ENCODE results near the gene ZNF618. TPM values are rescaled to one million over a fixed set of nuclear protein-coding genes. Genes with fewer than 3 reads are reported as not detected.

ZNF618 gene
- total RNA-seq, 2 experiments from 2014 or later: 0.22 to 0.27 TPM

DNA sequence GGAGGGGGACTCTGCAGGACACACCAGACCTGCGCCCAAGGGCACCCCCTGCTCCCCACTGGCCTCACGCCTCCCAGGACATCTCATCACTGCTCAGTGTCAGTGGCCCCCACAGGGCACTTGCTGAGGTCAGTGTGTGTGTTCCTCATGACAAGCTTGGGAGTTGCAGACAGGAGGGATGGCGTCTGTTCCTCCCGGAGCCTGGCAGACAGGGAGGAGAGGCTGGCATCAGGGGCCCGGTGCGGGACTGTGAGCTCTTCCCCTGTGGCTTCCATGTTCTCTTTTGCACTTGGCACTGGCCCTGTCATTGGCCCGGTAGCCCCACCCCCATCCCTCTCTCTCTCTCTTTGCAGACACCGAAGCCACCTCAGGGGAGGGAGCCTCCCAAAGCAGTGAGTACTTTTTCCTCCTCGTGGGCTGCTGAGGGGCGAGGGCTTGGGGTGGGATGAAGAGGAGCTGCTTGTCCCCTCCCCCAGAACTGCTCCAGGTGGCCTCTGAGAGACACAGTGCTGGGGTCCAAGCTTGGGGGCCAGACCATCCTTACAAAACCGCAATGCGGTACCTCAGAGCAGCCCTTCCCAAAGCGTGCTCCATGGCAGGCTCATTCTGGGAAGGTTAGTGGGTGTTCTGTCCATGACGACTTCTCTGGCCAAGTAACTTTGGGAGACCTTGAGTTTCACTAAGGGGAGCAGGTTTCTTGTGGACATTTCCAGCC lies 126.3 kb downstream of the ZNF618 start:
- intact Hi-C loops (cut with micrococcal nuclease): no loop called here
- H3K9me3 Mint-ChIP-seq: no peaks in the 10 kb centered on the region
- DNase-seq (no peak), ATAC-seq (no peak)
- H3K27me3 Mint-ChIP-seq: no peaks in the 10 kb centered on the region
- CTCF ChIA-PET: interaction anchor here (1.3 kb wide), 1 partner anchor 11 kb away, joined by 3 read pairs; no protein-coding TSS in a partner anchor
- no peak overlapping the region for H3K4me3 Mint-ChIP-seq
- H3K36me3 Mint-ChIP-seq (ENCODE audit: low read depth): no peaks in the 10 kb centered on the region
- POLR2A ChIA-PET: no interaction called here
- H3K27ac Mint-ChIP-seq: no peak overlapping the region
- no peaks in the 10 kb centered on the region for H3K4me1 Mint-ChIP-seq (ENCODE audit: low read depth)
- TF ChIP-seq, protein P1, sequence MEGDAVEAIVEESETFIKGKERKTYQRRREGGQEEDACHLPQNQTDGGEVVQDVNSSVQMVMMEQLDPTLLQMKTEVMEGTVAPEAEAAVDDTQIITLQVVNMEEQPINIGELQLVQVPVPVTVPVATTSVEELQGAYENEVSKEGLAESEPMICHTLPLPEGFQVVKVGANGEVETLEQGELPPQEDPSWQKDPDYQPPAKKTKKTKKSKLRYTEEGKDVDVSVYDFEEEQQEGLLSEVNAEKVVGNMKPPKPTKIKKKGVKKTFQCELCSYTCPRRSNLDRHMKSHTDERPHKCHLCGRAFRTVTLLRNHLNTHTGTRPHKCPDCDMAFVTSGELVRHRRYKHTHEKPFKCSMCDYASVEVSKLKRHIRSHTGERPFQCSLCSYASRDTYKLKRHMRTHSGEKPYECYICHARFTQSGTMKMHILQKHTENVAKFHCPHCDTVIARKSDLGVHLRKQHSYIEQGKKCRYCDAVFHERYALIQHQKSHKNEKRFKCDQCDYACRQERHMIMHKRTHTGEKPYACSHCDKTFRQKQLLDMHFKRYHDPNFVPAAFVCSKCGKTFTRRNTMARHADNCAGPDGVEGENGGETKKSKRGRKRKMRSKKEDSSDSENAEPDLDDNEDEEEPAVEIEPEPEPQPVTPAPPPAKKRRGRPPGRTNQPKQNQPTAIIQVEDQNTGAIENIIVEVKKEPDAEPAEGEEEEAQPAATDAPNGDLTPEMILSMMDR (IDR thresholded peaks at IDR 0.05): no peak

DNA sequence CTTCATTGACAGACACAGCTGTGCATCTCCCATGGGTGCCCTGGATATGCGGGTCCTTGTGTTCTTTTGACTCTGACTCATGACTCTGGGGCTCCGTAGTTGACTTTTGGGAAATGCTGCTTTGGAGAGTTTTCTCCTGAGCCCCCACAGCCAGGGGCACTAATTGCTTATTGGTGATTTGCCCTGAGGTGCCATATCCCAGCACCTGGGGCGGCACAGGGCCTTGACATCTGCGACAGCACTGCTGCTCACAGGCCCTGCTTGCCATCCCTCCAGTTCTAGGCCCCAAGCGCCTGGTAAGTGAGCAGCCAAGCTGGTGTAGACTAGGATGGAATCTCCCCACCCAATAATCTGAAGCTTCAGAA lies 126.9 kb downstream of the ZNF618 start:
- ChIA-PET CTCF (interaction anchor here (1.3 kb wide), 1 partner anchor 11 kb away, joined by 3 read pairs; no protein-coding TSS in a partner anchor), POLR2A (no interaction called here)
- intact Hi-C loops (cut with micrococcal nuclease): no loop called here
- Mint-ChIP-seq H3K4me1 (ENCODE audit: low read depth) (no peaks in the 10 kb centered on the region), H3K4me3 (no peak overlapping the region), H3K9me3 (no peaks in the 10 kb centered on the region), H3K27me3 (no peaks in the 10 kb centered on the region), H3K36me3 (ENCODE audit: low read depth) (no peaks in the 10 kb centered on the region), H3K27ac (no peak overlapping the region)
- TF ChIP-seq, protein P1 (IDR thresholded peaks at IDR 0.05): no peak
- ATAC-seq (no peak), DNase-seq (no peak)

DNA sequence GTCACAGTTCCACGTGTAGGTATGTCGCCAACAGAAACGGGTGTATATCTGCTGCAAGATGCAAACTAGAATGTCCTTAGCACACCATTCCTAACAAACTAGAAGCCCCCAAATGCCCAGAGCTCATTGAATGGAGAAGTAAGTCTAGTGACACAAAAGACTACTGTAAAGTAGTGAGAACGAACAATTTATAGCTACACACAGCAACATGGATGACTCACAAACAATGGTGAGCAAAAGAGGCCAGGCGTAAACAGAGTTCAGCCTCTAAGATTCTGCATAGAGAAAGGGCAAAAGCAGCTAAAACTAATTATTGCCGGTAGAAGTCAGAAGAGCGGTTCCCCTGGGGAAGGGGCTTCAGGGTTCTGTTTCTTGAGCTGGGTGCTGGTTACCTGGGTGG lies 127.2 kb downstream of the ZNF618 start:
- Mint-ChIP-seq H3K4me1 (ENCODE audit: low read depth) (no peaks in the 10 kb centered on the region), H3K27me3 (no peaks in the 10 kb centered on the region)

DNA sequence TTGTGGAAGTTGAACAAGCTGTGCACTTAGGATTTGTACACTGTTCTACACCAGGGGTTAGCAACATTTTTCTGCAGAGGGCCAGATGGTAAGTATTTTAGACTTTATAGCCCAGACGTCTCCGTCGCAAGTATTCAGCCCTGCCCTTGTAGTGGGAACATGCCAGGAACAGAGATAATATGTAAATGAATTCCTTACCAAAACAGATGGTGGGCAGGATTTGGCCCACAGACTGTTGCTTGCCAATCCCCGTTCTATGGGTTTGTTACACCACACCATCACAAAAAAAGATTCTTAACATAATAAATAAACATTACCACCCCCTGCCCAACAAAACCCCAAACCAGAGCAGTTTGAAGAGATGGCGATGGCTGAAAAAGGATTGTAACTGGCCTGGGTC lies 127.6 kb downstream of the ZNF618 start:
- no peaks in the 10 kb centered on the region for H3K36me3 Mint-ChIP-seq (ENCODE audit: low read depth)
- POLR2A ChIA-PET: no interaction called here
- no peak overlapping the region for H3K4me3 Mint-ChIP-seq
- no peak for ATAC-seq
- no peak overlapping the region for H3K27ac Mint-ChIP-seq
- intact Hi-C loops (cut with micrococcal nuclease): no loop called here
- CTCF ChIA-PET: interaction anchor here (1.3 kb wide), 1 partner anchor 10 kb away, joined by 3 read pairs; no protein-coding TSS in a partner anchor
- no peaks in the 10 kb centered on the region for H3K27me3 Mint-ChIP-seq
- no peak for DNase-seq
- TF ChIP-seq, protein P1 (IDR thresholded peaks at IDR 0.05): no peak
- no peaks in the 10 kb centered on the region for H3K9me3 Mint-ChIP-seq
- no peaks in the 10 kb centered on the region for H3K4me1 Mint-ChIP-seq (ENCODE audit: low read depth)

More for the DNA sequence above, 127.2 kb downstream of the ZNF618 start:
- Mint-ChIP-seq H3K9me3 (no peaks in the 10 kb centered on the region), H3K4me3 (no peak overlapping the region), H3K27ac (no peak overlapping the region), H3K36me3 (ENCODE audit: low read depth) (no peaks in the 10 kb centered on the region)
- intact Hi-C loops (cut with micrococcal nuclease): no loop called here
- POLR2A ChIA-PET: no interaction called here
- DNase-seq: no peak
- TF ChIP-seq, protein P1 (IDR thresholded peaks at IDR 0.05): no peak
- no peak for ATAC-seq
- CTCF ChIA-PET: interaction anchor here (1.3 kb wide), 1 partner anchor 11 kb away, joined by 3 read pairs; no protein-coding TSS in a partner anchor

DNA sequence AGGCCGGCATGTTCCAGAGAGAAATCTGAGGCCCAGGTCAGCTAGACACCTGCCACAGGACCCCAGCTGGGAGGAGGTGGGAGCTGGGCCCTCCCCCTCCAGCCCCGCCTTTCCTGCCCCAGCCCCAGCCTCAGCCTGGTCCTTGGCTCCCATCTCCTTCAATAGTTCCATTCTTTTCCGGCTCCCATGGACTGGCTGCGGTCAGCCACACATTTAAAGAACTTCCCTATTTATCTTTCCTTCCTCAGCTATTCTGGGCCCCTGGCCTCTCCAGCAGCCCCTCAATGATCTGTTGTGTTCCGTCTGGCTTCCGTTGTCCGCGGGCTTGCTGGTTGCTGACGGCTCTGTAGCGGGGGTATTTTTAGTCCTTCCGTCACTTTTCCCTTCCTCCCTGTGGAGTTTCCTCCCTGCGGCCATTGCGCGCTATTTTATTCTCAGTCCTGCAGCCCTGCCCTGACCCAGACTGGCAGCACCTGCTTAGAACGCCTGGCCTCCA lies 128.2 kb downstream of the ZNF618 start:
- no peak for DNase-seq
- ChIA-PET POLR2A (no interaction called here), CTCF (no interaction called here)
- TF ChIP-seq, protein P1 (IDR thresholded peaks at IDR 0.05): no peak
- Mint-ChIP-seq H3K9me3 (no peaks in the 10 kb centered on the region), H3K36me3 (ENCODE audit: low read depth) (no peaks in the 10 kb centered on the region), H3K4me3 (no peak overlapping the region), H3K4me1 (ENCODE audit: low read depth) (no peaks in the 10 kb centered on the region), H3K27me3 (no peaks in the 10 kb centered on the region), H3K27ac (no peak overlapping the region)
- intact Hi-C loops (cut with micrococcal nuclease): no loop called here
- ATAC-seq: no peak
